ENCODE data around the gene CYSRT1. TPM values are rescaled to one million over a fixed set of nuclear protein-coding genes. Genes with fewer than 3 reads are reported as not detected.

Gene CYSRT1
- total RNA-seq, 4 donors from 2014 or later: 0.34 TPM; not detected in 3

- TF ChIP-seq CTCF (IDR thresholded peaks at IDR 0.05; ENCODE audit: low read depth): no peak
Measured at GRCh38 chr9:137220317-137221094, 4.5 kb upstream of the CYSRT1 start.

- TF ChIP-seq CTCF (IDR thresholded peaks at IDR 0.05; ENCODE audit: low read depth): no peak
Measured at GRCh38 chr9:137221095-137221505, 3.9 kb upstream of the CYSRT1 start.

- no peak for TF ChIP-seq CTCF (IDR thresholded peaks at IDR 0.05; ENCODE audit: low read depth)
Measured at GRCh38 chr9:137221506-137222111, 3.4 kb upstream of the CYSRT1 start.

GRCh38 chr9:137222190-137223077, 2.5 kb upstream of the CYSRT1 start, which contains the start of gene RNF208:
Gene RNF208, minus strand, starts transcription at chr9:137222240. Its CDS starts 1,028 bp downstream, at chr9:137221212.
- TF ChIP-seq CTCF (IDR thresholded peaks at IDR 0.05; ENCODE audit: low read depth): no peak

- TF ChIP-seq CTCF (IDR thresholded peaks at IDR 0.05; ENCODE audit: low read depth): no peak
Measured at GRCh38 chr9:137223078-137223970, 1.6 kb upstream of the CYSRT1 start.

GRCh38 chr9:137225699-137226331, 841 bp downstream of the CYSRT1 start:
- TF ChIP-seq CTCF (IDR thresholded peaks at IDR 0.05; ENCODE audit: low read depth): no peak

Data from subcutaneous adipose tissue (tissue), 4 donors.